AML-193 (cell line): ENCODE measurements around the gene PLCD4.

Source experiments
- DNase-seq, 2 experiments: peaks; one replicate each; lab custom pipeline; 2025; lab: John Stamatoyannopoulos, UW

Gene PLCD4

DNA sequence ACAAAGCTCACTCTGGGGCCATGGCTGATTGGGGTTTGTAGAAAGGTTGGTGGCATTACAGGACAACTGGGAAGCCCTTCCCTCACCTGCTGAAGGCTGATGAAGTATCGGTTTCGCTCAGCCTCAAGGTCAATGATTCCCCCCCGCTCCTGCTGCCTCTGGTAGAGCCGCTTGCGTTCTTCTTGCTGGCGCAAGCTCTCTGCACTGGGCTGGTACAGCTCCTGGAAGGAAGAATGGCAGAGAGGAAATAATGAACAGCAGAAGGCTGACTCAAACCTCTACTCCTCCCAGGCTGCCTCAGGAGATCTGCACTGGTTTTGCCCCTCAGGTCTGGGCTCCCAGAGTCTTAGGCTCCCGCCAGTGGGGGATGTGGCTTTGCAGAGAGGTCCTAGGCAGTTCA, 57.0 kb downstream of the PLCD4 start:
- no peak for DNase-seq

DNA sequence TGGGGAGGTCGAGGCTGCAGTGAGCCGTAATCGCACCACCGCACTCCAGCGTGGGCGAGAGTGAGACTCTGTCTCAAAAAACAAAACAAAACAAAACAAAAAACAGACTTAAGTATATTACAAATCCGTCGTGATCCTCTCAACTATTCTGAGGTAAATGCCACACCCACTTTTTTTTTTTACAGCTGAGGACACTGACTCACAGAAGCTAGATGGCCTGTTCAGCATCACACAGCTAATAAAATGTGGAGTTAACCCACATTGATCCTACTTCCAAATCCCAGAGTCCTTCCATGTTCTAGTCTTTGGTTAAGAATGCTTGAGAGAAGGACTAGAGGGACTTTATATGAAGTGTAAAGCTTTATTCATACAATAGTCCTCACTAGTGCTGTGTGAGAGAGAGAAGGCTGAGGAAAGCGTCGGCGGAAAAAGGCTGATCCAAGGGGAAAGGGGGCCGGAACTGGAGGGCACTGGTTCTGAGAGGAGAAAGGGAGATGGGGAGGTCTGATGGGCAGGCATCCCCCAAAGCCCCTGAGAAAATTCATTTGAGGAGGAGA, 63.5 kb downstream of the PLCD4 start:
- no peak for DNase-seq

DNA sequence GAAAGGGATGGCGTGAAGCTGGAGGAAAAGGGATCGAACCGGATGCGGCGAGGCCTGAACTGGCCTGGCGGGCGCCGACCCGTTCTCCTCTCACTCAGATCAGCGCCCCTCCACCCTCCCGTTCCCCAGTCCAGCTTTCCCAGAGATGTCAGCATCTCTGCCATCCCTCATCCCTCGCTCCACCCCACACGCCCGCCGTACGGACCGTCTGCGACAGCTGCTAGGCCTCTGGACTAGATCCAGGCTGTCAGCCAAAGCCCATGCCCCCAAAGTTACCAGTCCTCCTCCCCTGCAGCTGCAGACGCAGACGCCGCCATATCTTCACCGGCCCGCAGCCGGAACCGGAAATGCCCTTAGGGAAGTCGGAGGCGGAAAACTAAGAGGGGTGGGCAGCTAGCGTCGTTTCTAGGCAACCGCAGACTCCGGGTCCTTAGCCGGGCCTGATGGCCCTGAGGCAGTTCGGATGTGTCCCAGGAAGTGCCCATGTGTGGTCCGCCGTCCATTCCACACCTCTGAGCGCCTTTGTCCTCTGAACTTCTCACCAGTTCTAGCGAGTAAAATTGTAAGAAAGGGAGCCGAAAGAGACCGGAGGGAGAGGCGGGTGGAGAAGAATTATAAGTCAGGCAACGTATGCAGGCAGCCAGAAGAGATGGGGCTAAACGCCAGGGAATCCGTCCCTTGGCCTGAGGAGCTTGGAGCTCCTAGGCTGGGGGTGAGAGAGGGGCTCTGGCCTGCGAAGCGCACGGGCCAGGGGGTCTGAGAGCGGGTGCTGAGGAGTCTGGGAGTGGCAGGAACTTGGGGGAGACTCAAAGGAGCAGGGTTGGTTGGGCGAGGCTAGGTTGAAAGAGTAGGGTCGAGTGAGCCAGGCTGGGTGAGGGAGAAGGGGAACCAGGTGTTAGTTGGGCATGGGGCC, 64.2 kb downstream of the PLCD4 start, which contains the start of the genes RNF25 and STK36:
Gene RNF25 (minus strand): TSS at position 349 of the 913 bp plus-strand sequence. CDS start 32 bp downstream, at position 317.
Gene STK36 (plus strand): TSS at position 433 of the 913 bp plus-strand sequence. CDS start 744 bp downstream, outside the sequence.
- peak; percentile 77 to 82 for DNase-seq

DNA sequence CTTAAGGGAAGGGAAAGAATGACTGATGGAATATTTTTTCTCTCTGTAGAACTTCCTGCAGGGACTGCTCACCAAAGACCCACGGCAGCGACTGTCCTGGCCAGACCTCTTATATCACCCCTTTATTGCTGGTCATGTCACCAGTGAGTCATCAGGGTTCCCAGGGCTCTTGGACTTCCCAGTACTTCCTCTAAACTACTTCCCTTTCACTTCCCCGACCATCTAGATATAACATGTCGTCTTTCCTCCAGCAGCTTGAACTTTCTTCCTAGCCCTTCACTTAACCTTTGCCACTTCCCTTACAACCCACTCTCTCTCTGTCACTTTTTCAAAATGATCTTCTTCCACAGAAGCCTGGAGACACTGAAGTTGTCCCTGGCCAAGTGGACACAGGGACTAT, 71.4 kb downstream of the PLCD4 start:
- DNase-seq, result peak; percentile 39 to 57

DNA sequence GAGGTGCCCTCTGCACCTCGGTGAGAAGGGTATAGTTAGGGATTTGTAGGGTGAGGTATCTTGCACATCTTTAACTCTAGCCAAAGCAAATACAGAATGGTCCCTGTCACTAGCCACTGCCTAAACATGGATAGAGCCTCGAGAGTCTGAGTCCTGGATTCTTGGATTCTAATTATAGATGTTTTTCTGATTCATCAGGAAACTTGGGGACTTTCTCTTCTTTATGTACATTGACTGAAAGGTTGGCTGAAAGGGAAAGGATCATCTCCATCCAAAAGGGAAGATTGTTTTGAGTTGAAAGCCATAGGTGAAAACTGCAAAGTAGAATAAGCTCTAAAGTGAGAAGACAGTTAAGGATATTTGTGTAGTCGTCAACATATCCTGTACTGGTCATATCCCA, 72.4 kb downstream of the PLCD4 start:
- DNase-seq, result no peak
